OCI-LY3 (cell line): ENCODE data around the gene KIAA0319L.

Experiments used
- H2AFZ ChIP-seq: fragments of 200-600, 300-600 bp; shearing (Covaris generic); 2 replicates; pipeline ENCODE4 v1.6.0; 2014; ENCODE audit warnings: antibody characterized with exemption, low read depth, low read length
- H3K27ac ChIP-seq: fragments of 200-600, 300-600 bp; sonication (generic); 2 replicates; pipeline ENCODE4 v1.5.1; 2014; ENCODE audit warnings: mild to moderate bottlenecking, low read length, moderate library complexity, mixed read lengths
- H3K27me3 ChIP-seq: fragments of 200-600, 300-600 bp; sonication (generic); 2 replicates; pipeline ENCODE4 v1.6.1; 2014; ENCODE audit warnings: low read depth, low read length, mixed read lengths
- H3K36me3 ChIP-seq: fragments of 200-600, 300-600 bp; sonication (generic); replicated peaks from 2 replicates; pipeline ENCODE3; 2014; ENCODE audit warnings: low read depth, low read length, mixed read lengths
- H3K4me1 ChIP-seq: fragments of 300-600, 200-600 bp; sonication (generic); 2 replicates; pipeline ENCODE4 v1.6.1; 2014; ENCODE audit warnings: low read length, mixed read lengths
- H3K4me2 ChIP-seq: fragments of 200-600, 300-600 bp; sonication (generic); 2 replicates; pipeline ENCODE4 v1.6.1; 2014; ENCODE audit warnings: low read length, mixed read lengths
- H3K4me3 ChIP-seq: fragments of 300-600, 200-600 bp; sonication (generic); 2 replicates; pipeline ENCODE4 v1.5.1; 2014; ENCODE audit warnings: antibody characterized with exemption, mild to moderate bottlenecking, low read length, moderate library complexity
- H3K79me2 ChIP-seq: fragments of 300-600, 200-600 bp; shearing (Covaris generic); 2 replicates; pipeline ENCODE4 v1.6.1; 2014; ENCODE audit warnings: mild to moderate bottlenecking, low read length, mixed read lengths
- H3K9ac ChIP-seq: fragments of 300-600, 200-600 bp; shearing (Covaris generic); 2 replicates; pipeline ENCODE4 v1.6.0; 2014; ENCODE audit warnings: mild to moderate bottlenecking, low read length, moderate library complexity
- H3K9me3 ChIP-seq: fragments of 200-600, 300-600 bp; shearing (Covaris generic); 2 replicates; pipeline ENCODE4 v1.6.1; 2014; ENCODE audit warnings: low read length, mixed read lengths; ENCODE audit not compliant: insufficient read depth
- H4K20me1 ChIP-seq: fragments of 200-600, 300-600 bp; sonication (generic); 2 replicates; pipeline ENCODE4 v1.6.1; 2016; ENCODE audit warnings: low read length, mixed read lengths; ENCODE audit not compliant: insufficient read depth
- EZH2phosphoT487 ChIP-seq: fragments of 200-600 bp; shearing (Covaris generic); IDR thresholded peaks from 2 replicates; pipeline ENCODE4 v1.6.1; 2018; ENCODE audit warnings: antibody characterized with exemption, mixed run types, low read depth
- TF ChIP-seq, protein P1 (sequence below): fragments of 200-600, 300-600 bp; sonication (generic); IDR thresholded peaks from 2 replicates; pipeline ENCODE4 v1.5.1; 2014; ENCODE audit warnings: antibody characterized with exemption, low read length, low read depth

Gene KIAA0319L

DNA sequence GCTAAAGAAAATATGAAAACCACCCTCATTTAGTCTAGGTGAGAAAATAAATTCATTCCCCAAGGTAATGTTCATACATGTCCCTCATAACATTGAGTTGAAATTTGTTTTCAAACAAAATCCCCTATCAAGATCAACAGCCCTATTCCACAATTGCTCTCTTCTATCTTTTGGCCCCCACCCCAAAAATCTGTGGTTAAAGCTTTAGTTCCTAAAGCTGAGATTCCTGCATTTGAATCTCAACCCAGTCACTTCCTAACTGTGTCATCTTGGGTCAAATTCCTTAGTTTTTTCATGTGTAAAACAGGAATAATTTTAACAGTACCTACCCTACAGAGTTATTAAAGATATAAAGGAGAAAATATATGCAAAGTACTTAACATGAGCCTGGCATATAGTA is 22.0 kb downstream of the KIAA0319L start:
- Histone ChIP-seq H3K27ac (no peak overlapping the region), H3K4me2 (no peak overlapping the region)

GRCh38 chr1:35533586-35533985 is 23.6 kb downstream of the KIAA0319L start:
- Histone ChIP-seq H4K20me1 (no peaks in the 10 kb centered on the region), H3K79me2 (peaks cover 4% of the 10 kb centered on the region; the same call in 1 of the 2 replicates), H3K4me2 (no peak overlapping the region), H3K27me3 (no peaks in the 10 kb centered on the region), H3K27ac (no peak overlapping the region), H3K4me3 (no peak overlapping the region), H3K9me3 (no peaks in the 10 kb centered on the region), H3K36me3 (peaks cover 34% of the 10 kb centered on the region), H3K4me1 (peaks cover 4% of the 10 kb centered on the region), H3K9ac (no peak overlapping the region), H2AFZ (no peak overlapping the region)
- TF ChIP-seq, protein P1, sequence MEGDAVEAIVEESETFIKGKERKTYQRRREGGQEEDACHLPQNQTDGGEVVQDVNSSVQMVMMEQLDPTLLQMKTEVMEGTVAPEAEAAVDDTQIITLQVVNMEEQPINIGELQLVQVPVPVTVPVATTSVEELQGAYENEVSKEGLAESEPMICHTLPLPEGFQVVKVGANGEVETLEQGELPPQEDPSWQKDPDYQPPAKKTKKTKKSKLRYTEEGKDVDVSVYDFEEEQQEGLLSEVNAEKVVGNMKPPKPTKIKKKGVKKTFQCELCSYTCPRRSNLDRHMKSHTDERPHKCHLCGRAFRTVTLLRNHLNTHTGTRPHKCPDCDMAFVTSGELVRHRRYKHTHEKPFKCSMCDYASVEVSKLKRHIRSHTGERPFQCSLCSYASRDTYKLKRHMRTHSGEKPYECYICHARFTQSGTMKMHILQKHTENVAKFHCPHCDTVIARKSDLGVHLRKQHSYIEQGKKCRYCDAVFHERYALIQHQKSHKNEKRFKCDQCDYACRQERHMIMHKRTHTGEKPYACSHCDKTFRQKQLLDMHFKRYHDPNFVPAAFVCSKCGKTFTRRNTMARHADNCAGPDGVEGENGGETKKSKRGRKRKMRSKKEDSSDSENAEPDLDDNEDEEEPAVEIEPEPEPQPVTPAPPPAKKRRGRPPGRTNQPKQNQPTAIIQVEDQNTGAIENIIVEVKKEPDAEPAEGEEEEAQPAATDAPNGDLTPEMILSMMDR = no peak
- no peak for TF ChIP-seq EZH2phosphoT487

More for the DNA sequence above, 22.0 kb downstream of the KIAA0319L start:
- Histone ChIP-seq H3K9ac (no peak overlapping the region), H3K4me1 (peaks cover 21% of the 10 kb centered on the region), H2AFZ (no peak overlapping the region), H3K36me3 (peaks cover 23% of the 10 kb centered on the region), H3K27me3 (no peaks in the 10 kb centered on the region), H4K20me1 (no peaks in the 10 kb centered on the region), H3K79me2 (peaks cover 10% of the 10 kb centered on the region; the same call in 1 of the 2 replicates), H3K4me3 (no peak overlapping the region), H3K9me3 (no peaks in the 10 kb centered on the region)
- TF ChIP-seq EZH2phosphoT487 = no peak
- TF ChIP-seq, protein P1 = no peak

- Histone ChIP-seq H2AFZ (no peak overlapping the region), H3K27ac (no peak overlapping the region), H3K9ac (no peak overlapping the region), H3K4me2 (no peak overlapping the region), H3K9me3 (no peaks in the 10 kb centered on the region), H3K27me3 (no peaks in the 10 kb centered on the region), H3K79me2 (0 out of 2 replicates have a peak, but pooled peaks cover under 1% of the 10 kb centered on the region), H3K4me3 (no peak overlapping the region), H3K36me3 (peaks cover 34% of the 10 kb centered on the region), H4K20me1 (no peaks in the 10 kb centered on the region), H3K4me1 (no peaks in the 10 kb centered on the region)
- no peak for TF ChIP-seq EZH2phosphoT487
- TF ChIP-seq, protein P1 = no peak
Observed at GRCh38 chr1:35532497-35533223, 24.5 kb downstream of the KIAA0319L start.

DNA sequence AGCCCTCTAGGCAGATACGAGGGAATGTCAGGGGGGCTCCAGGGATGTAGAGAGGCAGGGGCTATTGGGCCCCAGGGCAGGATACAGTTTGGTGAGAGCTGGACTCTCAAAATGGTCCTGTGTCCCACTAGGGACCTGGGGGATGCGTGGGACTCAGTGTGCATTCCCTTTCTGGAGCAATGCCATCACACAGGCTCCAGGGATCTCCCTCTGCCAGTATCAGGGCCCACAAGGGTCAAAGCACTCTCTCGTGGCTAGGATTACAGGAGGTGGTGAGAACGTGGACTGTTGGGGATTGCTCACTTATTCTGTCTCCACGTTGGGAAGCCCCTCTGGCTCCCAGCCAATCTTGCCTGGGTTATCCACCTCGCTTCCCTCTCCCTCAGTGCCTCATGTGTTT is 25.8 kb downstream of the KIAA0319L start:
- no peak overlapping the region for H2AFZ ChIP-seq
- H3K4me2 ChIP-seq = no peak overlapping the region
- H3K36me3 ChIP-seq = peaks cover 34% of the 10 kb centered on the region
- H3K4me1 ChIP-seq = no peaks in the 10 kb centered on the region
- H3K9ac ChIP-seq = no peak overlapping the region
- no peak overlapping the region for H3K4me3 ChIP-seq
- no peaks in the 10 kb centered on the region for H3K27me3 ChIP-seq
- H3K27ac ChIP-seq = no peak overlapping the region
- TF ChIP-seq EZH2phosphoT487 = no peak
- TF ChIP-seq, protein P1 = no peak
- H4K20me1 ChIP-seq = no peaks in the 10 kb centered on the region
- no peaks in the 10 kb centered on the region for H3K9me3 ChIP-seq
- H3K79me2 ChIP-seq = no peaks in the 10 kb centered on the region
